ENCODE measurements around the gene CLDN24. TPM values are rescaled to one million over a fixed set of nuclear protein-coding genes. Genes with fewer than 3 reads are reported as not detected.

Gene CLDN24
- total RNA-seq, 4 donors from 2014 or later: not detected

- in situ Hi-C loops (cut with MboI; ENCODE audit: low pct_ligation_motif_present in 1 of 4, low pct_unique_long_range_greater_than_20kb in 1 of 4, low sequenced_read_pairs in 3 of 4): no loop called here
- 89 to 96% methylated on average over 5 to 9 of the region's 9 CpGs for WGBS, 2 donors (ENCODE audit: low coverage in 1 of 2)
- no peaks in the 10 kb centered on the region for H3K36me3 ChIP-seq
These were observed 7.4 kb downstream of the CLDN24 start for GRCh38 chr4:183314806-183315205.

DNA sequence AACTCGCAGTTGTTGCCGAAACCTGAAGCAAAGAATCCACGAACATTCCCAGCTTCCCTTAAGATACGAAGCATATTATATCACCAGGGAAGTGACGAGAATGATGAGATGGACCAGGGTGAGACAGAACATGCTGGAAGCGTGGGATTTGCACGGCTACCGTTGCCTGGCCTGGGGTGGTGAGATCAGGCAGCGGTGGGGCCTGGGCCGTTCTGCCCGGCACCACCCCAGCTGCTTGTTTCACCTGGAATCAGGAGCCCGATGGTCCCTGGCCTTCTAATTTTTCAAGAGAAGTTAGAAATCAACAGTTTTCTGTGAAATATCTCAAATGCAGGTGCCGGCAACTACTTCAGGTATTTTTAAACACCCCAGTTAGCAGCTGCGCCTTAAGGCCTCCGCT lies 7.9 kb downstream of the CLDN24 start:
- Histone ChIP-seq H3K27me3 (no peaks in the 10 kb centered on the region), H3K36me3 (no peaks in the 10 kb centered on the region), H3K27ac (no peak overlapping the region), H3K9me3 (no peaks in the 10 kb centered on the region), H3K4me1 (no peaks in the 10 kb centered on the region), H3K4me3 (no peak overlapping the region)
- whole genome bisulfite sequencing, 2 donors (ENCODE audit: low coverage in 1 of 2): 91% methylated on average over 15 of the region's 15 CpGs; no CpG with 5 or more reads in 1 of the 2 donors
- no peak for DNase-seq
- in situ Hi-C loops (cut with MboI; ENCODE audit: low pct_ligation_motif_present in 1 of 4, low pct_unique_long_range_greater_than_20kb in 1 of 4, low sequenced_read_pairs in 3 of 4) (no loop called here), intact Hi-C loops (cut with DNase I; ENCODE audit: low total_unique reads) (no loop called here)
- no peak for TF ChIP-seq POLR2A (IDR thresholded peaks at IDR 0.05)

More at GRCh38 chr4:183314806-183315205, 7.4 kb downstream of the CLDN24 start:
- no peak for DNase-seq
- Histone ChIP-seq H3K27me3 (no peaks in the 10 kb centered on the region), H3K27ac (no peak overlapping the region), H3K4me3 (no peak overlapping the region), H3K9me3 (no peaks in the 10 kb centered on the region), H3K4me1 (no peaks in the 10 kb centered on the region)
- TF ChIP-seq CTCF (IDR thresholded peaks at IDR 0.05) (no peak), POLR2AphosphoS5 (IDR thresholded peaks at IDR 0.05) (no peak)
- intact Hi-C loops (cut with DNase I; ENCODE audit: low total_unique reads): no loop called here

- Histone ChIP-seq H3K4me1 (no peaks in the 10 kb centered on the region), H3K27me3 (no peaks in the 10 kb centered on the region), H3K36me3 (no peaks in the 10 kb centered on the region), H3K27ac (no peak overlapping the region), H3K9me3 (no peaks in the 10 kb centered on the region), H3K4me3 (no peak overlapping the region)
- DNase-seq: no peak
- 62 to 77% methylated on average over 3 to 5 of the region's 5 CpGs for WGBS, 2 donors (ENCODE audit: low coverage in 1 of 2)
- TF ChIP-seq POLR2A (IDR thresholded peaks at IDR 0.05) (no peak), POLR2AphosphoS5 (IDR thresholded peaks at IDR 0.05) (no peak), CTCF (IDR thresholded peaks at IDR 0.05) (no peak), EP300 (IDR thresholded peaks at IDR 0.05; ENCODE audit: low read depth) (no peak)
- intact Hi-C loops (cut with DNase I; ENCODE audit: low total_unique reads) (no loop called here), in situ Hi-C loops (cut with MboI; ENCODE audit: low pct_ligation_motif_present in 1 of 4, low pct_unique_long_range_greater_than_20kb in 1 of 4, low sequenced_read_pairs in 3 of 4) (no loop called here)
These were observed 9.4 kb downstream of the CLDN24 start for GRCh38 chr4:183312841-183313240.

DNA sequence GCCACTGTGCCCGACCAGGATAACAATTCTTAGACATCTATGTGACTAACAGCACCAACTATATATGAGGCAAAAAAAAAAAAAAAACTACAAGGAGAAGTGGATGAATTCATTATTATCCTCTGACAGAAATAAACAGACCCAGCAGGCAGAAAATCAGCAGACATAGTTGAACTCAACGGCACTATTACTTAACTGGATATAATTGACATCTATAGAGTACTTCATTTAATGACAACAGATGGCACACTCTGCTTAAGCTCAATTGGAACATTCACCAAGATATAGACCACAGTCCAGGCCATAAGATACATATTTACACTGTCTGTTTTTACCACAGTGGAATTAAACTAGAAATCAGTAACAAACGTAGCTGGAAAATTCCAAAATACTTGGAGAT lies 15.4 kb downstream of the CLDN24 start:
- Histone ChIP-seq H3K27ac (no peak overlapping the region), H3K4me1 (no peaks in the 10 kb centered on the region), H3K4me3 (no peak overlapping the region), H3K27me3 (no peaks in the 10 kb centered on the region), H3K36me3 (no peaks in the 10 kb centered on the region), H3K9me3 (no peaks in the 10 kb centered on the region)
- intact Hi-C loops (cut with DNase I; ENCODE audit: low total_unique reads) (no loop called here), in situ Hi-C loops (cut with MboI; ENCODE audit: low pct_ligation_motif_present in 1 of 4, low pct_unique_long_range_greater_than_20kb in 1 of 4, low sequenced_read_pairs in 3 of 4) (no loop called here)
- no peak for DNase-seq
- TF ChIP-seq CTCF (IDR thresholded peaks at IDR 0.05): no peak
- no peak for TF ChIP-seq POLR2A (IDR thresholded peaks at IDR 0.05)
- no peak for TF ChIP-seq POLR2AphosphoS5 (IDR thresholded peaks at IDR 0.05)
- no peak for TF ChIP-seq EP300 (IDR thresholded peaks at IDR 0.05; ENCODE audit: low read depth)
- 73 to 86% methylated on average over 2 to 3 of the region's 3 CpGs for WGBS, 2 donors (ENCODE audit: low coverage in 1 of 2)

DNA sequence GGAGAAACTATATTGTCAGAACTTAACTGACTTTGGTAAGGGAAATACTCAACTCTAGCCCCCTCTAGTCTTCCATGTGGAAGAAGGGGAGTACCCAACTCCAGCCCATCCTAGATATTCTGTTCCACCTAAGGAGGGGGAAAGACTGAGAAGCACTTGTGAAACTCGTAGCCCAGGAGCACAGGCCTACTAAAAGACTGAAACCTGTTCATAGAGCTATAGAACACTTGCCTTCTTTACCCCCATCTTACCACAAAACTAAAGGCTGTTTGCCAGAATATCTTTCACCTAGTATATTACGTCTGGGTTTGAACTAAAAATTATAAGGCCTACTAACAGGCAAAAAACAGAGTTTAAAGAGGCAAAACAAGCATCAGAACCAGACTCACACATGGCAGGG lies 17.7 kb downstream of the CLDN24 start:
- 73% methylated on average over 2 of the region's 2 CpGs; no CpG with 5 or more reads in 1 of the 2 donors for WGBS, 2 donors (ENCODE audit: low coverage in 1 of 2)
- in situ Hi-C loops (cut with MboI; ENCODE audit: low pct_ligation_motif_present in 1 of 4, low pct_unique_long_range_greater_than_20kb in 1 of 4, low sequenced_read_pairs in 3 of 4): no loop called here
- Histone ChIP-seq H3K4me3 (no peak overlapping the region), H3K27ac (no peak overlapping the region), H3K4me1 (peaks cover 0 to 4% (median 0%) of the 10 kb centered on the region in 4 donors), H3K36me3 (no peaks in the 10 kb centered on the region), H3K27me3 (no peaks in the 10 kb centered on the region), H3K9me3 (no peaks in the 10 kb centered on the region)
- DNase-seq: no peak
- intact Hi-C loops (cut with DNase I; ENCODE audit: low total_unique reads): no loop called here
- TF ChIP-seq CTCF (IDR thresholded peaks at IDR 0.05) (no peak), EP300 (IDR thresholded peaks at IDR 0.05; ENCODE audit: low read depth) (no peak), POLR2A (IDR thresholded peaks at IDR 0.05) (no peak), POLR2AphosphoS5 (IDR thresholded peaks at IDR 0.05) (no peak)

Data from transverse colon (tissue), 4 donors.